Natural killer cell (primary cell): Measurements from ENCODE around the gene TTC7B. TPM values are rescaled to one million over a fixed set of nuclear protein-coding genes. Genes with fewer than 3 reads are reported as not detected.
A peak's percentile ranks its signal among the peaks of the same experiment; 100 is the strongest.
"Not testable (repeated sequence)": the region's sequence is repeated elsewhere in the genome, so short reads cannot be mapped to it uniquely, and the experiment has no call there.

Experiments used
- ATAC-seq, 3 donors: fragments of 150-1000 bp in 2 of 3; fragments of 200-7000 bp in 1 of 3; cut with Tn5 transposase; 1 replicate in 1 of 3; 2 replicates in 2 of 3; pipeline ENCODE4 v1.10.0; 2021; ENCODE audit warnings: mild to moderate bottlenecking in 2 of 3, moderate library complexity in 2 of 3
- DNase-seq, 2 donors: peaks; one replicate each; pipeline versions ENCODE4 v3.0.0 to v3.0.0-alpha.2; 2013 to 2021; ENCODE audit warnings: mixed read lengths in 1 of 2
- H3K27ac ChIP-seq: one replicate; pipeline ENCODE4 v1.5.1; 2013; ENCODE audit warnings: mild to moderate bottlenecking, low read length
- H3K27me3 ChIP-seq: one replicate; pipeline ENCODE4 v1.6.1; 2013; ENCODE audit warnings: low read length; ENCODE audit not compliant: control insufficient read depth, insufficient read depth
- H3K36me3 ChIP-seq: one replicate; pipeline ENCODE4 v1.6.1; 2013; ENCODE audit warnings: low read length; ENCODE audit not compliant: control insufficient read depth, insufficient read depth
- H3K4me1 ChIP-seq: one replicate; pipeline ENCODE4 v1.6.1; 2013; ENCODE audit warnings: low read length; ENCODE audit not compliant: control insufficient read depth, insufficient read depth
- H3K4me3 ChIP-seq: one replicate; pipeline ENCODE4 v1.5.1; 2013; ENCODE audit warnings: low read length
- H3K9me3 ChIP-seq: one replicate; pipeline ENCODE4 v1.6.1; 2013; ENCODE audit warnings: low read length; ENCODE audit not compliant: control insufficient read depth, insufficient read depth
- H3K27ac Mint-ChIP-seq, 2 donors: one replicate each; pipeline ENCODE4 v1.8.0; 2022; ENCODE audit warnings: mild to moderate bottlenecking in 2 of 2, mixed read lengths in 2 of 2, moderate library complexity in 1 of 2
- H3K27me3 Mint-ChIP-seq, 2 donors: one replicate each; pipeline ENCODE4 v1.8.0; 2022; ENCODE audit warnings: low read depth in 2 of 2, mixed read lengths in 2 of 2
- H3K36me3 Mint-ChIP-seq: one replicate; pipeline ENCODE4 v1.8.0; 2022; ENCODE audit warnings: mixed read lengths
- H3K4me1 Mint-ChIP-seq, 2 donors: one replicate each; pipeline ENCODE4 v1.8.0; 2022; ENCODE audit warnings: mixed read lengths in 2 of 2
- H3K4me3 Mint-ChIP-seq: one replicate; pipeline ENCODE4 v1.8.0; 2022; ENCODE audit warnings: mild to moderate bottlenecking, moderate library complexity, mixed read lengths
- H3K9me3 Mint-ChIP-seq, 2 donors: one replicate each; pipeline ENCODE4 v1.8.0; 2022; ENCODE audit warnings: mixed read lengths in 2 of 2
- WGBS: methylation state at CpG from one replicate; pipeline ENCODE4 v1.1.7; 2013; ENCODE audit warnings: missing lambda C conversion rate; ENCODE audit not compliant: insufficient coverage; 5-methylcytosine and 5-hydroxymethylcytosine counted together
- intact Hi-C: fragments of 100-400 bp; cut with micrococcal nuclease; formaldehyde crosslinking; loops from one replicate; pipeline ENCODE4 v1.14.2; 2022
- total RNA-seq, 4 donors: library from RNA; stranded (reverse); fragments of 120-200 nt in 1 of 4; gene quantifications; one replicate each; pipeline versions ENCODE4 v1.2.3 to v1.2.4, GENCODE V29; 2013 to 2022
- TF ChIP-seq, protein P1 (sequence below): fragments of 200-600 bp; IDR thresholded peaks from one replicate; pipeline ENCODE4 v1.8.0; 2022; ENCODE audit warnings: antibody characterized with exemption

The TTC7B gene
- total RNA-seq, 3 donors from 2014 or later (not counting 1 experiment from before 2014, with no cell fraction given) = 1.7 to 17.2 (median 5.9) TPM

DNA sequence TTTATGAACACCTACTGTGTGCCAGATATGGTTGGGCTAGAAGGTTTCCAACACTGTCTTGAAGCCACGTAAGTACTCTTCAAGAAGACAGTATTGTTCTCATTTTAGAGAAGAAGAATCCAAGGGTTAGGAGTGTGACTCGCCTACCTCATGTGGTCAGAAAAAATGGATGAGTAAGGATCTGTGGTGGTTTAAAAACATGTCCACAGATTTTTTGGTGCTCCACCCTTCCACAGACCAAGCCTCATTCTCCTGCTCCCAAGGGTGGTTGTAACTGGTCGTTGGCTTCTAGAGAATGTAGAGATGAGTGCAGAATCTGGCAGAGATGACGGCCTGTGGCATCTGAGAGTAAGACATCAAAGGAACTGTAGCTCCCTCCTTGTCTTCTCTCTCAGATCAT, 30.3 kb upstream of the TTC7B start:
- Mint-ChIP-seq H3K4me1 (peaks cover 7% of the 10 kb centered on the region in 2 donors), H3K9me3 (no peaks in the 10 kb centered on the region), H3K27ac (no peak overlapping the region), H3K27me3 (no peaks in the 10 kb centered on the region), H3K36me3 (no peaks in the 10 kb centered on the region), H3K4me3 (no peak overlapping the region)
- Histone ChIP-seq H3K36me3 (no peaks in the 10 kb centered on the region), H3K4me1 (peaks cover 8% of the 10 kb centered on the region), H3K9me3 (no peaks in the 10 kb centered on the region), H3K27ac (no peak overlapping the region), H3K4me3 (no peak overlapping the region), H3K27me3 (no peaks in the 10 kb centered on the region)
- no peak for ATAC-seq
- WGBS = 93% methylated on average over 3 of the region's 4 CpGs
- no peak for DNase-seq
- TF ChIP-seq, protein P1, sequence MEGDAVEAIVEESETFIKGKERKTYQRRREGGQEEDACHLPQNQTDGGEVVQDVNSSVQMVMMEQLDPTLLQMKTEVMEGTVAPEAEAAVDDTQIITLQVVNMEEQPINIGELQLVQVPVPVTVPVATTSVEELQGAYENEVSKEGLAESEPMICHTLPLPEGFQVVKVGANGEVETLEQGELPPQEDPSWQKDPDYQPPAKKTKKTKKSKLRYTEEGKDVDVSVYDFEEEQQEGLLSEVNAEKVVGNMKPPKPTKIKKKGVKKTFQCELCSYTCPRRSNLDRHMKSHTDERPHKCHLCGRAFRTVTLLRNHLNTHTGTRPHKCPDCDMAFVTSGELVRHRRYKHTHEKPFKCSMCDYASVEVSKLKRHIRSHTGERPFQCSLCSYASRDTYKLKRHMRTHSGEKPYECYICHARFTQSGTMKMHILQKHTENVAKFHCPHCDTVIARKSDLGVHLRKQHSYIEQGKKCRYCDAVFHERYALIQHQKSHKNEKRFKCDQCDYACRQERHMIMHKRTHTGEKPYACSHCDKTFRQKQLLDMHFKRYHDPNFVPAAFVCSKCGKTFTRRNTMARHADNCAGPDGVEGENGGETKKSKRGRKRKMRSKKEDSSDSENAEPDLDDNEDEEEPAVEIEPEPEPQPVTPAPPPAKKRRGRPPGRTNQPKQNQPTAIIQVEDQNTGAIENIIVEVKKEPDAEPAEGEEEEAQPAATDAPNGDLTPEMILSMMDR = no peak
- intact Hi-C loops = no loop called here

DNA sequence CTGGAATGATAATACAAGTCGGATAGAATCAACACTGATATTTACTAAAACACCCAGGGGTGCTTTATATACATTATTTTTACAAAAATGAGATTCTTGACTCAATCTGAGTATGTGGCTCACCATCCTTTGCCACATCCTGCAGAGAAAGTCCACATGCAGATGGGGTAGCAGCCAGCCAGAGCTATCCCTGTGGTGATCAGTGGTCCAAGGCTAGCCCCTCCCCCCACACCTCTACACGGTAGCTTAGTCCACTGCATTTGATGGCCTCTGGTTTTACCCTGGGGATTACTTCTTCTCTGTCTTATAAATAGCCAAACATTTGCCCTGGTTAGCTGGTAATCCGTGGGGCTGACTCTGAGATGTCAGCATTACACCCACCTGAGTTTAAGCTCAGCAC, 28.1 kb upstream of the TTC7B start:
- WGBS = 94% methylated on average over 3 of the region's 3 CpGs
- Histone ChIP-seq H3K9me3 (no peaks in the 10 kb centered on the region), H3K36me3 (no peaks in the 10 kb centered on the region), H3K27me3 (no peaks in the 10 kb centered on the region), H3K4me3 (no peak overlapping the region), H3K27ac (no peak overlapping the region), H3K4me1 (peaks cover 8% of the 10 kb centered on the region)
- Mint-ChIP-seq H3K4me1 (peaks cover 7% of the 10 kb centered on the region in 2 donors), H3K27me3 (no peaks in the 10 kb centered on the region), H3K4me3 (no peak overlapping the region), H3K9me3 (no peaks in the 10 kb centered on the region), H3K27ac (no peak overlapping the region), H3K36me3 (no peaks in the 10 kb centered on the region)
- intact Hi-C loops = no loop called here
- ATAC-seq (no peak), DNase-seq (no peak)
- TF ChIP-seq, protein P1 = no peak

DNA sequence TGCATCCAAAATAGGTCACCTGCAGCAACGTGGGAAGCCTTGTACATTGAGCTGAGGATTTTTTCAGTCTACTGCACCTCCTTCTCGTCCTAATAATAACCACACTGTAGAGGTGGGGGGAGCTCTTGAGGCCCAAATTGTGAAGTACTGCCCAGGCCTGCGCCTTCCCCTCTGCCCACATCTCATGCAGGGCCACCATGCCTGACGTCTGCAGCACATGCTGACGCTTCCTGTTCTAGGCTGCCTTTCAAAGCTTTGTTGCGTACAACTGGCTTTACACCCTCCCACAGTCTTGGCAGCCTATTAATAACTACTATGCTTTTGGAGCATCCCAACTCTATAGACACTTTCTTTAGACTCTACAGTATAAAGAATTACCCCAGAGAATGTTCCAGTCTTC, 26.5 kb upstream of the TTC7B start:
- ATAC-seq (peak; percentile 83 to 95 (median 95)), DNase-seq (peak in 1 of 2 donors; percentile 31)
- Histone ChIP-seq H3K4me1 (peaks cover 8% of the 10 kb centered on the region), H3K9me3 (no peaks in the 10 kb centered on the region), H3K27ac (no peak overlapping the region), H3K27me3 (no peaks in the 10 kb centered on the region), H3K4me3 (no peak overlapping the region), H3K36me3 (no peaks in the 10 kb centered on the region)
- Mint-ChIP-seq H3K27ac (no peak overlapping the region), H3K27me3 (no peaks in the 10 kb centered on the region), H3K9me3 (no peaks in the 10 kb centered on the region), H3K4me1 (peaks cover 7% of the 10 kb centered on the region in 2 donors), H3K4me3 (no peak overlapping the region), H3K36me3 (no peaks in the 10 kb centered on the region)
- TF ChIP-seq, protein P1 = no peak
- intact Hi-C loops = no loop called here
- WGBS = 35% methylated on average over 6 of the region's 6 CpGs

DNA sequence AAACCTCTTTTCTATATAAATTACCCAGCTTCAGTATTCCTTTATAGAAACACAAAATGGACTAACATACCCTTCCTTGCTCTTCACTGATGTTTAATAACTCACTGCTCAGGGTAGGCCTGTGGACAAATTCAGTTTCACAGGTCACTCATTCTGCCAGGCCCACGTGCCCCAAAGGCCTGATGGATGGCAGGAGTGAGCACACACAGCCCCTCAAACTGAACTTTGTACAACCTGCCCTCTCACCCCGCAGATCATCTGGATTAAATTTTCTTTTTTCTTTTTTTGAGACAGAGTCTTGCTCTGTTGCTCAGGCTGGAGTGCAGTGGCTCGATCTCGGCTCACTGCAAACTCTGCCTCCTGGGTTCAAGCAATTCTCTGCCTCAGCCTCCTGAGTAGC, 24.4 kb upstream of the TTC7B start:
- H3K27me3 Mint-ChIP-seq, ATAC-seq, H3K36me3 ChIP-seq, H3K9me3 Mint-ChIP-seq, H3K4me3 ChIP-seq, H3K27ac Mint-ChIP-seq, H3K27me3 ChIP-seq, H3K4me3 Mint-ChIP-seq, DNase-seq, H3K9me3 ChIP-seq, H3K36me3 Mint-ChIP-seq, intact Hi-C loops, H3K27ac ChIP-seq: not testable (repeated sequence)
- H3K4me1 Mint-ChIP-seq = peaks cover 16 to 17% of the 10 kb centered on the region in 2 donors
- WGBS = 95% methylated on average over 4 of the region's 4 CpGs
- H3K4me1 ChIP-seq = peaks cover 19% of the 10 kb centered on the region
